ENCODE results near the gene IL27RA. TPM values are rescaled to one million over a fixed set of nuclear protein-coding genes. Genes with fewer than 3 reads are reported as not detected.

Gene IL27RA
- total RNA-seq, 1 donor from 2014 or later, result 82.5 TPM

GRCh38 chr19:14061081-14061749 is 29.7 kb downstream of the IL27RA start:
- Mint-ChIP-seq H3K4me1 (ENCODE audit: low read depth) (peaks cover 19% of the 10 kb centered on the region), H3K27me3 (ENCODE audit: insufficient read depth) (peaks cover 33% of the 10 kb centered on the region), H3K9me3 (no peaks in the 10 kb centered on the region), H3K36me3 (ENCODE audit: low read depth) (no peaks in the 10 kb centered on the region), H3K4me3 (no peak overlapping the region), H3K27ac (no peak overlapping the region)
- no peak for DNase-seq (ENCODE audit: low spot score)
- intact Hi-C loops (cut with micrococcal nuclease), result no loop called here

- H3K27me3 Mint-ChIP-seq (ENCODE audit: insufficient read depth), result peaks cover 34% of the 10 kb centered on the region
- intact Hi-C loops (cut with micrococcal nuclease), result no loop called here
- H3K36me3 Mint-ChIP-seq (ENCODE audit: low read depth), result no peaks in the 10 kb centered on the region
- H3K27ac Mint-ChIP-seq, result no peak within 1 kb of the TSS
- no peak for DNase-seq (ENCODE audit: low spot score)
- no peaks in the 10 kb centered on the region for H3K9me3 Mint-ChIP-seq
- peaks cover 19% of the 10 kb centered on the region for H3K4me1 Mint-ChIP-seq (ENCODE audit: low read depth)
- no peak within 1 kb of the TSS for H3K4me3 Mint-ChIP-seq
Measured at GRCh38 chr19:14061751-14062557, 30.4 kb downstream of the IL27RA start, which contains the start of gene PALM3. Gene PALM3, minus strand, starts transcription at chr19:14062076. Its CDS starts 96 bp downstream, at chr19:14061980.

GRCh38 chr19:14062558-14062855 is 30.9 kb downstream of the IL27RA start:
- Mint-ChIP-seq H3K9me3 (no peaks in the 10 kb centered on the region), H3K27ac (no peak overlapping the region), H3K4me3 (no peak overlapping the region), H3K36me3 (ENCODE audit: low read depth) (no peaks in the 10 kb centered on the region), H3K4me1 (ENCODE audit: low read depth) (peaks cover 19% of the 10 kb centered on the region), H3K27me3 (ENCODE audit: insufficient read depth) (peaks cover 34% of the 10 kb centered on the region)
- DNase-seq (ENCODE audit: low spot score), result no peak
- intact Hi-C loops (cut with micrococcal nuclease), result no loop called here

- peaks cover 14% of the 10 kb centered on the region for H3K4me1 Mint-ChIP-seq (ENCODE audit: low read depth)
Measured at GRCh38 chr19:14063105-14063504, 31.5 kb downstream of the IL27RA start.

GRCh38 chr19:14066134-14066533 is 34.6 kb downstream of the IL27RA start:
- no peaks in the 10 kb centered on the region for H3K9me3 Mint-ChIP-seq
- no peaks in the 10 kb centered on the region for H3K4me1 Mint-ChIP-seq (ENCODE audit: low read depth)
- intact Hi-C loops (cut with micrococcal nuclease), result no loop called here
- H3K27me3 Mint-ChIP-seq (ENCODE audit: insufficient read depth), result peaks cover 9% of the 10 kb centered on the region
- H3K4me3 Mint-ChIP-seq, result no peak overlapping the region
- no peak overlapping the region for H3K27ac Mint-ChIP-seq
- no peak for DNase-seq (ENCODE audit: low spot score)
- no peaks in the 10 kb centered on the region for H3K36me3 Mint-ChIP-seq (ENCODE audit: low read depth)

More at GRCh38 chr19:14063105-14063504, 31.5 kb downstream of the IL27RA start:
- intact Hi-C loops (cut with micrococcal nuclease), result no loop called here
- peaks cover 28% of the 10 kb centered on the region for H3K27me3 Mint-ChIP-seq (ENCODE audit: insufficient read depth)
- DNase-seq (ENCODE audit: low spot score), result no peak
- H3K36me3 Mint-ChIP-seq (ENCODE audit: low read depth), result no peaks in the 10 kb centered on the region
- H3K27ac Mint-ChIP-seq, result no peak overlapping the region
- no peaks in the 10 kb centered on the region for H3K9me3 Mint-ChIP-seq
- H3K4me3 Mint-ChIP-seq, result no peak overlapping the region

- H3K4me1 Mint-ChIP-seq (ENCODE audit: low read depth), result peaks cover 16% of the 10 kb centered on the region
- no peak for DNase-seq (ENCODE audit: low spot score)
- peak overlapping the region; percentile 37 for H3K4me3 Mint-ChIP-seq
- H3K27me3 Mint-ChIP-seq (ENCODE audit: insufficient read depth), result peaks cover 8% of the 10 kb centered on the region
- no peak overlapping the region for H3K27ac Mint-ChIP-seq
- H3K36me3 Mint-ChIP-seq (ENCODE audit: low read depth), result no peaks in the 10 kb centered on the region
- intact Hi-C loops (cut with micrococcal nuclease), result no loop called here
- H3K9me3 Mint-ChIP-seq, result no peaks in the 10 kb centered on the region
Measured at GRCh38 chr19:14070268-14071050, 38.9 kb downstream of the IL27RA start.

GRCh38 chr19:14072535-14073260 is 41.1 kb downstream of the IL27RA start, which contains the start of gene MISP3:
Gene MISP3, plus strand, starts transcription at chr19:14072786. Its CDS starts 524 bp downstream, at chr19:14073310.
- Mint-ChIP-seq H3K36me3 (ENCODE audit: low read depth) (no peaks in the 10 kb centered on the region), H3K4me3 (peak within 1 kb of the TSS; percentile 97), H3K9me3 (no peaks in the 10 kb centered on the region), H3K27ac (peak within 1 kb of the TSS; percentile 98), H3K4me1 (ENCODE audit: low read depth) (peaks cover 16% of the 10 kb centered on the region), H3K27me3 (ENCODE audit: insufficient read depth) (peaks cover 5% of the 10 kb centered on the region)
- intact Hi-C loops (cut with micrococcal nuclease), result loop anchor here (1.0 to 2.0 kb wide), 6 partner anchors 9 to 192 kb away; partner anchors contain the start of genes ASF1B and DCAF15
- DNase-seq (ENCODE audit: low spot score), result peak; percentile 33

GRCh38 chr19:14073261-14073924 is 41.8 kb downstream of the IL27RA start:
- Mint-ChIP-seq H3K27ac (peak overlapping the region; percentile 98), H3K27me3 (ENCODE audit: insufficient read depth) (peaks cover 5% of the 10 kb centered on the region), H3K9me3 (no peaks in the 10 kb centered on the region), H3K4me3 (peak overlapping the region; percentile 97), H3K4me1 (ENCODE audit: low read depth) (peaks cover 16% of the 10 kb centered on the region), H3K36me3 (ENCODE audit: low read depth) (no peaks in the 10 kb centered on the region)
- intact Hi-C loops (cut with micrococcal nuclease), result loop anchor here (1.0 to 2.0 kb wide), 6 partner anchors 8 to 193 kb away; partner anchors contain the start of genes ASF1B and DCAF15
- peak; percentile 78 for DNase-seq (ENCODE audit: low spot score)

GRCh38 chr19:14073925-14074838 is 42.6 kb downstream of the IL27RA start:
- peak overlapping the region; percentile 98 for H3K27ac Mint-ChIP-seq
- intact Hi-C loops (cut with micrococcal nuclease), result loop anchor here (1.0 to 2.0 kb wide), 7 partner anchors 7 to 194 kb away; partner anchors contain the start of genes ASF1B, DCAF15 and SAMD1
- DNase-seq (ENCODE audit: low spot score), result no peak
- H3K4me1 Mint-ChIP-seq (ENCODE audit: low read depth), result peaks cover 16% of the 10 kb centered on the region
- peak overlapping the region; percentile 97 for H3K4me3 Mint-ChIP-seq
- H3K36me3 Mint-ChIP-seq (ENCODE audit: low read depth), result no peaks in the 10 kb centered on the region
- H3K27me3 Mint-ChIP-seq (ENCODE audit: insufficient read depth), result peaks cover 5% of the 10 kb centered on the region
- no peaks in the 10 kb centered on the region for H3K9me3 Mint-ChIP-seq

- intact Hi-C loops (cut with micrococcal nuclease), result no loop called here
- H3K36me3 Mint-ChIP-seq (ENCODE audit: low read depth), result no peaks in the 10 kb centered on the region
Measured at GRCh38 chr19:14078411-14078810, 46.8 kb downstream of the IL27RA start.

More at GRCh38 chr19:14078411-14078810, 46.8 kb downstream of the IL27RA start:
- Mint-ChIP-seq H3K4me3 (no peak overlapping the region), H3K27me3 (ENCODE audit: insufficient read depth) (peaks cover 3% of the 10 kb centered on the region), H3K27ac (no peak overlapping the region), H3K9me3 (no peaks in the 10 kb centered on the region), H3K4me1 (ENCODE audit: low read depth) (peaks cover 24% of the 10 kb centered on the region)
- DNase-seq (ENCODE audit: low spot score), result no peak
